Measurements from ENCODE around the gene TAF15.

The TAF15 gene

DNA sequence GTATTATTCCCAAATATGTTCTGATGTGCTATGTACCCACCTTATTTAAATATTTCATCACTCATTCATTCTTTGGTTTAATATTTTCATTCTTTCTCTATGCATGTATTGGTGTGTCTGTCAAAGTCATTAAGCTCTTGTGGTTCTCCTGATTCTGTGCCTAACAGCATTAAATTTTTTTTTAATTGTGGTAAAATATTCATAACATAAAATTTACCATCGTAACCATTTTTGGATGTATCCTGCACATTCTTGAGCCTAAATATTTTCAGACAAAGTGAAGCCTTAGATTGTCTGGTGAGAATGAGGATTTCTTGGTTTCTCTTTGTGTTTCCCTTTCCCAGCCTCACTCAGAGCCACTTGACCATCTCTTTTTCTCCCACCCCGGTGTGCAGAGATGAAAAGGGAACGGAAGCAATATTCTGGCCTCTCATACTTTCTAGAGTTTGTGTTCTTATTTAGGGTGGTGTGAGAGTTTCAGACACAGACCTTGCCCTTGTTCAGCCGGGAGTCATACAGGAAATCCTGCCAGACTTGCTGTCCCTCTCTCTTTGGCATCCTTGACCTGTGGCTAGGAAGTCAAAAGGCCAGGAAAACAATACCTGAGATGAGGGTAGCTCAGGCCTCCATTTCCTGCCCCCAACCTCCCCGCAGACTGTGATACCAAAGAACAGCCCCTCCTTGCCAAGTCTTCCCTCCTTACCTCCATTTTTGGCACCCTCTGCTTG is 66.0 kb downstream of the TAF15 start:
- no peak for DNase-seq

DNA sequence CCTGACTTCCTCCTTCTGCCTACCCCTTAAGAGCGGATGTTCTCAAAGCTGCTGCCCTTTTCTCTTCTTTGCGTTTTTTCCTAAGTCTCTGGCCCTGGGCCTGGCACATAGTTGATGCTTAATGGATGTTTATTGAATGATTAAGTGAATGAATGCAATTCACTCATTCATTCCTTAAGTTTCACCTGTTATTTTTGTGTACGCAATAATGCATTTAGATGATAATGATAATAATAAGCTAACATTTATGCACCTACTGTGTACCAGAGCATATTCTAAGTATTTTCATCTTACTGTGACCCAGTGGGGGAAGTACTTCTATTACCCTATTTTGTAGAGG is 66.5 kb downstream of the TAF15 start:
- DNase-seq: no peak

DNA sequence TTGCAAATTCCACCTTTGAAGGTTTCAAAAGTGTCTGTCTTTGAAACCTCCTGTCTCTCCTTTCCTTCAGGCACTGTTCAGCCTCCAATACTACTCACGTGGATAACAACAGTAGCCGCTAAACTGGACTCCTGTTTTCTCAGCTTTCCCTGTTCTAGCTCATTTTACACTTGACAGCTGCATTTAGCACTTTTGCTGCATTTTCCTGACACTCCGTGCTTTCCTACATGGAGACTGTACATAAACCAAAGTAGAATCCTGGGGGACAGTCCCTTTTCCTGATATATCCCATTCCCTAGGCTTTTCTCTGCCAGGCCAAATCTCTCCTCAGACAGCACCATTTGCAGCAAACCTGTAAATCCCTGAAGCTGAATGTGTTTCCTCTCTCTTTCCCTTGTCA is 67.2 kb downstream of the TAF15 start:
- no peak for DNase-seq

DNA sequence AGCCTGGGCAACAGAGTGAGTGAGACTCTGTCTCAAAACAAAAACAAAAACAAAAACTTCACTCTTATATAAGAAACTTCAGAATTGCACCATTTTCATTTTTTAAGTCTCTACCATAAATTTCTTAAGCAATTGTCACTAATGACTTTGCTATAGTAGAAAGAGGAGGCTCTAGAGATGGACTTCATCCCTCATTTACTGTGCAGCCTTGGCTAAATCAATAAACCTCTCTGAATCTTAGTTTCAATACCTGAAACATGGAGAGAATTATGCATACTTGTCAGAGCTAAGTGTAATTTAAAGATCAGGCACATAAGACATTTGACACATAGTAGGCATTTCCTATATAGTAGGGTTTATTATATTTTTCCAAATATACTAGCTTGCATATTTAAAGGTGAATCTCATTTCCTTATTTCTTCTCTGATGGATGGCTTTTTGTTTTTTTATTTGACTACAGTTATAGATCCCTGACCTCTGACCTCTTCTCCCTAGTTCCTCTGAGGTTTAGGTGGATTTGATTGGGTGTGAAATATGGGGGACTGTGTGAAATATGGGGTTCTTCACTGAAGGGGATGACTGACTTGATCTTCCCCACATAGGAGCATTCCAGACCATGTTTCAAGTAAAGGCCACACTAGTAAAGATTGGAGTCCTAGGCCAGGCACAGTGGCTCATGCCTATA is 68.2 kb downstream of the TAF15 start:
- no peak for DNase-seq

DNA sequence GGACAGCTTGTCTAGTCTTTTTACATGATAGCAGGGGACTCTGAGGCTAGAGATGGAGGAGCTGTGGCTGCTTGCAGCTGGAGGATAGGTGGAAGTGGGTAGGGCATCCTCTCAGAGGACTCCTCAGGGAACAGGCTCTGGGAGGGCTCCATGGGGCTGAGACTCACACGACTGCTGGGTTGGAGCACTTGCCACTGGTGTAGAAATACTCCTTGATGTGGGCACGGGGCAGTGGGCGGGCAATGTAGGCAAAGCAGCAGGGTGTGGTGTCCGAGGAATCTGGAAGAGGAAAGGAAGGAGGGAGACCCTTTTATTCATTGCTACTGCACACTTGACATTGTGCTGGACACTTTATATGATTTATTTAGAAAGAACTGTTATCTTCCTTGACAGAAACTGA is 69.1 kb downstream of the TAF15 start:
- DNase-seq: no peak

DNA sequence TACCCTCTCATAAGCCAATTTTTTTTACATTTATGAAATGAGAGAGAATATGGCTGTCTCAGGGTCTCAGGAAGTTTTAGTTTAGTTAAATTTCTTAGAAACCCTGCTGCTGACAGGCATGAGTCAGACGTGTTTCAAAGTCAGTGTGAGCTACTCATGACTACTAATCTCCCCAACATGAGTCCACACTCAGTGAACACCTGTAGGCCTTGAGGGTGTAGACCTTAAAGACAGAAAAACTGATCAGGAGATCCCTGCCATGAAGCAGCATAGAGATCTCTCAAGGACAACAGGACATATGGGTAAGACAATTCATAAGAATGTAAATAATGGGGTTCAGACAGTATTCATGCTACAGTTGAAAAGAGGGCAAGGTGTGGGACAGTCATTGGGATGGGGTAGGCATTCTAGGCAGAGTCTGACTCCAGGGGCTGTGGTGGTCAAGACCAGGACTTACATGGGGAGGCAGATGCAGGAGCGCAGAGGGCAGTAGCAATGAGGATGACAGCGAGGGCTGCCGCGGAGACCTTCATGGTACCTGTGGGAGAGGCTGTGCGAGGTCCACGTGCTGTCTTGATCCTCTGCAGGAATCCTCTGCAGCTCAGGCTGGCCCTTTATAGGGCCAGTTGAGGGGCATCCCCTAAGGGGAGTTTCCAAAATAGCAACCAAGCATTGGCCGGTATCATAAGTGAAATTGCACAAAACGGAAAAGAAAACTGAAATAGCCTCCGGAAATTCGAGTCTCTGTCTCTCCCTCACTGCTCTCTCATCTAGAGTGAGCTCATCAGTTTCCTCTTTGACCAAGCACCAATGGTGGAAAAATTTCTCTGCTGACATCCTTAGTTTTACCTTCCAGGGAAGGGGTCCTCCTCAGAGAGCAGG is 70.7 kb downstream of the TAF15 start, which contains the start of gene CCL5:
CCL5 (minus strand) TSS at position 588 of the 882 bp plus-strand sequence.
- DNase-seq: no peak

DNA sequence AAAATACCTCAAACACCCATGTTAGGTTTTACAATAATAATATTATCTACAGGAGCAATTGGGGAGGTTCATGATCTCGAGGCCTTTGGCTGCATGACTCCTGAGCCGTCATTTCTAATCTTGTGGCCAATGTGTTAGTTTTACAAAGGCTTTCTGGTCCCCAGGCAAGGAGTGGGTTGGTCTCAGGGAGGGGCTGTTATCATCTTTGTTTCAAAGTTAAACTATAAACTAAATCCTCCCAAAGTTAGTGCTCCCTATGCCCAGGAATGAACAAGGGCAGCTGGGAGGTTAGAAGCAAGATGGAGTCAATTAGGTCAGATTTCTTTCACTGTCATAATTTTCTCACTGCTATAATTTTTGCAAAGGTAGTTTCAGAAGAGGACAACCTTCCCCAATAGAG is 80.0 kb downstream of the TAF15 start:
- DNase-seq: no peak

DNA sequence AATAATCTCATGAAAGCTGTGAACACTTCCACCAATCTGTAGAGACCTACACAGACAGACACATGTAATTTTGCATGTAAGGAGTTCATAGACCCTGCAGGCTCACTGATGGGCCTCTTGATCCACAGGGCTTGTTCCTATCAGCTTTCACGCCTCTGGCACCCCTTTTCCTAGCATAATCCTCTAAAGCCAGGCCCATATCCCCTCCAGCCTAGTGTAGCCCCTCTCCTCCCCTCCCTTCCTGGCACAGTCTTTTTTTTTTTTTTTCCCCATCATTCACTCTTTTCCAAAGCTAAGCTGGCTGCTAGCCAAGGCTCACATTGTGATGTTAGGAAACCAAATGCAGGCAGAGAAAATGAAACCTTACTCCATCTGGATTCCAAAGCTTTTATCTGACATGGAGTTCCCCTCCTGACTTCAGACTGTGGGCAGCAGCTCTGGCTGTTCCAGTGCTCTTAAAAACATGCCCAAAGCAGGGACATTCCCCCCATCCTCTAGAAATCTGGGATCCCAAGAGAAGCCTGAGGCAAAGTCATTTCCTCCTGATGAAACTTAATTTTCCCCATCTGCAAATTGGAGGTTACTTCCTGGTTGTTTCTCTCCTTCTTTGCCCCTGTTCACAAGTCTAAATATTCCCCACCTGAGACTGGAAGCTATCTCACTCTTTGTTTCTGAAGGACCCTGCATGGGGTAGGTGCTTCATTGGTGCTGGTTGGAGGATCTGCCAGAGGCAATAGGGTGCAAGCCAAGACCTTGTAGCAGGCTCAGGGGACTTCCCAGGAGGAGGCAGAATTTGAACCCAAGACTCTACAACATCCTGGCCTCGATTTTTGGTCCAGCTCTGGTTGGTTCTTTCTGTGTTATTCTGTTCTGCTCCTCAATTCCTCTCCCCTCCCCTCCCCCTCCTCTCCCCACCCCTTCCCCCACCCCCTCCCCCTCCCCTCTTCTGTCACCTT is 80.8 kb downstream of the TAF15 start:
- peak; percentile 64 for DNase-seq

DNA sequence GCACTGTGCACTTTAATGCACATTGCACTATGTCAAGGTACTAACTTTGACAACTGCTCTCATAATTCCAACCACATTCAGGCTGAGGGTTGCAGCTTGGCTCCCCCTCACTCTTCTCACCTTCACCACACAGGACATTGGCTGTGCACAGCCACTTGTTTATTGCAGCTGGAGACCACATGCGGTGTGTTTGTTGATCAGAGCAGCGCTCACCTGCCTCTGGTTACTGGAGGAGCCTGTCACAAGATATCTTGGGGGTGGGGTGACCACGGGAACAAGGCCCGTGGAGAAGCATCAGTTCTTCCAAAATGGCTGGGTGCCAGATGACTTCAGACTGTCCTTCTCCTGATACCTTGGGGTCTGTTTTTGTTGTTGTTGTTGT is 81.5 kb downstream of the TAF15 start:
- peak; percentile 11 for DNase-seq

DNA sequence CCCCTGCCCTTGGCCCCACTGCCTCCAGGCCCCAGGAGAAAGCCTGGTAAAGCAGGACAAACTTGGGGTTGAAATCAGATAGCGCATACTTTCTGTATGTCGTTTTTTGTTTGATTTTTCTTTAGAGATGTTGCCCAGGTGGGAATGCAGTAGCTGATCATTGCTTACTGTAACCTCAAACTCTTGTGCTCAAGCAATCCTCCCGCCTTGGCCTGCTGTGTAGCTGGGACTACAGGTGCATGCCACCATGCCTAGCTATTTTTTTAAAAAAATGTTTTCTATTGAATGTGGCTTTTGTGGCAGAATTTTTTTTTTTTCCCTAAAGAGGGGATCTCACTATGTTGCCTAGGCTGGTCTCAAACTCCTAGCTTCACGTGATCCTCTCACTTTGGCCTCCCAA is 82.0 kb downstream of the TAF15 start:
- DNase-seq: no peak

DNA sequence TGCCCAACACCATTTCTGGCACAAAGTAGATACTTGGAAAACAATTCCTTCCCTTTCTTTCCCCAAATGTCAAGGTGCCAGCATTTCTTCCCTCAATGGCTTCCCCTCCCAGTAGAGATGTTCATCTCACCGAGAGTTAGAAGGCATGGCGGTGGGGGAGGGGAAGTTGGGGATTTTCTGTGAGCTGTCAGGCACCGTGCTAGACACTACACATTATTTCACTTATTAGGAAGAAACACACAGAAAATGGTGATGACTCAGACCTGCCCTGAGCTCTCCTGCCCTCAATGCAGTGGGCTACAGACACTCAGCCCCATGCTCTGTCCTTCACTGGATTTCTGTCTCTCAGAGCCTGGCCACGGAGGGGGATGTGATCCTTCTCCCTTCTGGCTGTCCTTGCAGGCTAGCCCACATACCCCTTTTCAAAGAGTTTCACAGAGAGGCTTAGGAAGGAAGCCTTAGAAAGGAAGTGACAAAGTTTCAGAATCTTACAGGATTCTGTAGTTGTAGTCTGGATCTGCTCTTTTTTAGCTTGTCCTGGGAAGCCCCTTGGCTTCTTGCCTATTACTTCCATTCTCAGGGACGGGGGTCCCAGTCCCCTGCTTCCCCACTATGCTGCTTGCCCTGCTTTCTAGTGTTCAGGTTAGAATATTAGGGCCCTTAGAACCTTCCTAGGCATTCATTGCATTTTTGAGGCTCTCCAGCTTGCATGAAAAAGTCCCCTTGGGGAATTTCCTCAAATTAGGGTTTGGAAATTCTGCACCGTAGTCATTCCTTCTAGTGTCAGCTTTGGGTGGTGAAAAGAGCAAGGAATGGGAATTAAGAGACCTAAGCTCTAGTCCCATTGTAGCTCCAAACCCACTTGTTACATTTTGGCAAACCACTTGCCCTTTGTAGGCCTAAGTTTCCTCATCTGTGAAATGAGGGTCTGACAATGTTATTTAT is 83.1 kb downstream of the TAF15 start:
- DNase-seq: no peak

DNA sequence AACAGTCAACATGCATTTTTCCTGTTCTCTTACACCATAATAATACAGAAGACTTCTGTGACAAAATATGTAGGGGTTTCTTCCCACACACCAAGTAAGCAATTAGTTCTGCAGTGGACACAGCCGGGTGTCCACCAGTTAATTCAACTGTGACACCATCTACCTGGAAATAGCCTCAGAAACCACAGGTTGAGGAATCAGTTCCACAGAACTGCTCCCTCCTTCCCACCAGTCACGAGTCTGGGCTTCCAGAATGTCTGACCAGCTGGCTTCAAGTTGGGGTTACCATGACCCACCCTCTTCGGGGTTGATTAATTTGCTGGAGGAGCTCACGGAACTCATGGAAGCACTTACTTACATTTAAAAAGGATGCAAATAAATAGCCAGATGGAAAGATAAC is 84.5 kb downstream of the TAF15 start:
- DNase-seq: no peak

DNA sequence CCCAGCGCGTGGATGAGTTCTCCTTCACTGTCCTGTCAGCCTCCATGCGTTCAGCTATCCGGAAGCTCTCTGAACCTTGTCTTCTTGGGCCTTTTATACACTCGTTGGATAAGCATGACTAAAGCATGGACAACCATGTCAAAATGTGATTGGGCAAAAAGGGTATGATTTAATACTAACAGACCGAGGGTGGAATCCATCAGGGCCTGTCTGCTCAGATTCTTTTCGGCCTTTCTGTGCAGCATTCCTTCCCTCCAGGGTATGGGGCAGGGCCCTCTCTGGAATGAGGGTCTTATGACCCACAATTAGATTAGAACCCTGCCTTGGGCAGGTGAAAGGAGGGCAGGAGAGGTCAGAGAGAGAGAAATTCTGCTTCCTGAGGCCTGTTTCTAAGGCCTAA is 84.9 kb downstream of the TAF15 start:
- no peak for DNase-seq

DNA sequence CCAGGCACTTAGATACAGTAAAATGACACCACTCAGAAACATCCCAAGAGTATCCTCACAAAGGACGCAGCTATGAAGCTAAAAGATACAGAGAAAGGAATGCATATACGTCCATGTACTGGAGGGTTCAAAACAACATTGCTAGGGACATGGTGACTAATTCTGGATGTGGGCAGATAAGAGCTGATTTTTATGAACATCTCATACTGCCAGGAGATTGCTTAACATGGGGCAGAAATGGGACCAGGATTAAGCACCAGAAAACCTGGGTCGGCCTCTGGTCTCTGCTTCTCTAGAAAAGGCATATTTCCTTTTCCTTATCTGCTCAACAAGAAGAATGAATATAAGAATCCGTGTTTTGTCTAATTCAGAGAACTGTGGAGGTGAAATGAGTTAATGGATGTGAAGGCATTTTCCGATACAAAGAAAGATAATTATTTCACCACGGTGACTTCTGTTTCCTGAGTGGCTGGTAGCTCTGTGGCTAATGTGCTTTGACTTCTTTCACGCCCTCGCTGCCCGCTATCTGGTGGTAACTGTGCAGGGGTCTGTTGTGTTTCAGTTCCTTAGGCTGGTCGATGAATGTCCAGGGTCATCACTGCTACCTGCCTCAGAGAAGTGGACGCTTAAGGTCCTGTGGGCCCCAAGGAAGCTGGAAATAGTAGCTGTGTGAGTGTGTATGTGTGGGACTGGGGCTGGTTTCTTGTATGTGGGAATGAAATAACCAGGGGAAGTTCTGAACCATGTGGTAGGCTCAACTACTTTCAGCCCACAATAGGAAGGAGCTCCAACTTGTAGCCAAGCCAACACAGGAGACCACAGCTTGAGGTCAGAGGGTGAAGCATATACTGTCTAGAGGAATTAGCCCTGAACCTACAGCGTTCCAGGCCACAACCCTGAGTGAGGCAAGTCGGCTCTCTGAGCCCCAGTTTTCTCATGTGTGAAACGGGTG is 86.6 kb downstream of the TAF15 start:
- no peak for DNase-seq
